SH-SY5Y (cell line): Measurements from ENCODE around the gene EDIL3.

Source experiments
- GATA2 ChIP-seq: IDR thresholded peaks from 2 replicates; pipeline ENCODE4 v1.6.1; 2011; ENCODE audit warnings: mild to moderate bottlenecking, low read depth, low read length
- GATA3 ChIP-seq: IDR thresholded peaks from 2 replicates; pipeline ENCODE4 v1.6.1; 2011; ENCODE audit warnings: low read depth, mild to moderate bottlenecking, low read length, moderate library complexity

GRCh38 chr5:84184857-84185256 is 199.8 kb downstream of the EDIL3 start:
- TF ChIP-seq GATA2 (no peak), GATA3 (no peak)
